Stimulated activated effector memory CD8-positive, alpha-beta T cell treated with anti-CD3 and anti-CD28 coated beads, Interleukin-12 subunit alpha, Interleukin-12 subunit beta, amount 100 ng/mL, for 72 hours (primary cell): Measurements from ENCODE around the gene KCNH8.
"Not testable (repeated sequence)": the region's sequence is repeated elsewhere in the genome, so short reads cannot be mapped to it uniquely, and the experiment has no call there.

Experiments
- ATAC-seq: fragments of 150-1000 bp; cut with Tn5 transposase; 2 replicates; pipeline ENCODE4 v1.10.0; 2021
- DNase-seq, 2 donors: peaks; one replicate each; pipeline ENCODE4 v3.0.0; 2021 to 2022; ENCODE audit warnings: low spot score in 2 of 2
- H3K27ac Mint-ChIP-seq: one replicate; pipeline ENCODE4 v1.8.0; 2022; ENCODE audit warnings: mild to moderate bottlenecking, mixed read lengths
- H3K36me3 Mint-ChIP-seq: one replicate; pipeline ENCODE4 v1.8.0; 2022; ENCODE audit warnings: mild to moderate bottlenecking, mixed read lengths
- H3K4me1 Mint-ChIP-seq: one replicate; pipeline ENCODE4 v1.8.0; 2022; ENCODE audit warnings: mixed read lengths
- H3K4me3 Mint-ChIP-seq: one replicate; pipeline ENCODE4 v1.8.0; 2022; ENCODE audit warnings: mild to moderate bottlenecking, mixed read lengths
- H3K9me3 Mint-ChIP-seq: one replicate; pipeline ENCODE4 v1.8.0; 2022; ENCODE audit warnings: mixed read lengths

The KCNH8 gene

GRCh38 chr3:19216669-19217337, 68.5 kb downstream of the KCNH8 start:
- Mint-ChIP-seq H3K9me3 (no peaks in the 10 kb centered on the region), H3K27ac (no peak overlapping the region), H3K36me3 (no peaks in the 10 kb centered on the region), H3K4me1 (no peaks in the 10 kb centered on the region), H3K4me3 (no peak overlapping the region)
- no peak for ATAC-seq
- no peak for DNase-seq

GRCh38 chr3:19220311-19220710, 72.0 kb downstream of the KCNH8 start:
- Mint-ChIP-seq H3K4me1 (no peaks in the 10 kb centered on the region), H3K27ac (no peak overlapping the region), H3K4me3 (no peak overlapping the region), H3K9me3 (no peaks in the 10 kb centered on the region), H3K36me3 (no peaks in the 10 kb centered on the region)
- DNase-seq (no peak), ATAC-seq (no peak)

GRCh38 chr3:19221081-19221480, 72.8 kb downstream of the KCNH8 start:
- ATAC-seq: no peak
- DNase-seq: no peak
- Mint-ChIP-seq H3K9me3 (no peaks in the 10 kb centered on the region), H3K4me3 (no peak overlapping the region), H3K27ac (no peak overlapping the region), H3K4me1 (no peaks in the 10 kb centered on the region), H3K36me3 (no peaks in the 10 kb centered on the region)

DNA sequence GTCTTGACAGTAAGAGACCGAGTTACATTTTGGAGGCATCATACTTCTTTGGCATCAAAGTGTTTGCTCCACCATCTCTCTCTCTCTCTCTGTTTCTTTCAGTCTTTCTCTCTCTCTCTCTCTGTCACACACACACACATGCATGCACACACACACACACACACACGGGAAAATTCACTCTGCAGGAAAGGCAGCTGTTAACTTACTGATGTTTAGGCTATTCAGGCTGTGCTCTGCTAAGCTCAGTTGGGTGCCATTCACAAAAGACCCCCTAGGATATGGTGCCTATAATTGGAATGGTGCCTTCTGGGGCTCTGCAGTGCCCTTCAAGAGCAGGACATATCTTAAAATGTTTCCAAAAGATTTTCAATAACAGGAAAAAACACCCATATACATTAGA, 78.2 kb downstream of the KCNH8 start:
- no peaks in the 10 kb centered on the region for H3K4me1 Mint-ChIP-seq
- ATAC-seq (no peak), DNase-seq (no peak)
- no peak overlapping the region for H3K4me3 Mint-ChIP-seq
- no peak overlapping the region for H3K27ac Mint-ChIP-seq
- no peaks in the 10 kb centered on the region for H3K36me3 Mint-ChIP-seq
- no peaks in the 10 kb centered on the region for H3K9me3 Mint-ChIP-seq

GRCh38 chr3:19228167-19228566, 79.9 kb downstream of the KCNH8 start:
- no peaks in the 10 kb centered on the region for H3K9me3 Mint-ChIP-seq
- H3K4me3 Mint-ChIP-seq: no peak overlapping the region
- ATAC-seq (no peak), DNase-seq (no peak)
- no peaks in the 10 kb centered on the region for H3K4me1 Mint-ChIP-seq
- no peak overlapping the region for H3K27ac Mint-ChIP-seq
- no peaks in the 10 kb centered on the region for H3K36me3 Mint-ChIP-seq

DNA sequence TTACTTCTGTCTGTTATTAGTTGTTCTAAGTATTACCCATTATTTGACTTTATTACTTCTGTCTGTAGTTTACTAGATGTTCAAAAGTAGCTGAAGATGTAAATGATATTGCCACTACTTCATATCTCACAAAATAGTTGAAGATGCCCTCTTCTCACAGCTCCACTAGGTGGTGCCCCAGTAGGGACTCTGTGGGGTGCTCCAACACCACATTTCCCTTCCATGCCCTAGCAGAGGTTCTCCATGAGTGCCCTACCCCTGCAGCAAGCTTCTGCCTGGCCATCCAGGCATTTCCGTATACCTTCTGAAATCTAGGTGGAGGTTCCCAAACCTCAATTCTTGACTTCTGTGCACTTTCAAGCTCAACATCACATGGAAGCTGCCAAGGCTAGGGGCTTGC, 80.8 kb downstream of the KCNH8 start:
- no peaks in the 10 kb centered on the region for H3K36me3 Mint-ChIP-seq

DNA sequence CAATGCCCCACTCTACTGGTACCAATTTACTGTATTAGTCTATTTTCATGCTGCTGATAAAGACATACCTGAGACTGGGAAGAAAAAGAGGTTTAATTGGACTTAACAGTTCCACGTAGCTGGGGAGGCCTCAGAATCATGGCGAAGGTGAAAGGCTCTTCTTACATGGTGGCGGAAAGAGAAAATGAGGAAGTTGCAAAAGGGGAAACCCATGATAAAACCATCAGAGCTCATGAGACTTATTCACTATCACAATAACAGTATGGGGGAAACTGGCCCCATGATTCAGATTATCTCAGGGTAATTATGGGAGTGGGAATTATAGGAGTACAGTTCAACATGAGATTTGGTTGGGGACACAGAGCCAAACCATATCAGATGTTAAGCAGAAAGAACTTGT, 81.6 kb downstream of the KCNH8 start:
- H3K36me3 Mint-ChIP-seq, H3K27ac Mint-ChIP-seq, H3K4me3 Mint-ChIP-seq, ATAC-seq, DNase-seq, H3K9me3 Mint-ChIP-seq, H3K4me1 Mint-ChIP-seq: not testable (repeated sequence)

More for the DNA sequence above, 80.8 kb downstream of the KCNH8 start:
- ATAC-seq (no peak), DNase-seq (no peak)
- Mint-ChIP-seq H3K27ac (no peak overlapping the region), H3K4me3 (no peak overlapping the region), H3K9me3 (no peaks in the 10 kb centered on the region), H3K4me1 (no peaks in the 10 kb centered on the region)

GRCh38 chr3:19231792-19232461, 83.6 kb downstream of the KCNH8 start:
- H3K36me3 Mint-ChIP-seq: no peaks in the 10 kb centered on the region
- no peaks in the 10 kb centered on the region for H3K9me3 Mint-ChIP-seq
- no peak overlapping the region for H3K27ac Mint-ChIP-seq
- no peak for DNase-seq
- ATAC-seq: no peak
- H3K4me3 Mint-ChIP-seq: no peak overlapping the region
- H3K4me1 Mint-ChIP-seq: no peaks in the 10 kb centered on the region

- DNase-seq (no peak), ATAC-seq (no peak)
- no peaks in the 10 kb centered on the region for H3K4me1 Mint-ChIP-seq
- no peak overlapping the region for H3K27ac Mint-ChIP-seq
- H3K9me3 Mint-ChIP-seq: no peaks in the 10 kb centered on the region
- H3K36me3 Mint-ChIP-seq: no peaks in the 10 kb centered on the region
- H3K4me3 Mint-ChIP-seq: no peak overlapping the region
Observed at GRCh38 chr3:19232566-19232965, 84.3 kb downstream of the KCNH8 start.

GRCh38 chr3:19233882-19234784, 85.8 kb downstream of the KCNH8 start:
- H3K36me3 Mint-ChIP-seq, ATAC-seq, DNase-seq, H3K27ac Mint-ChIP-seq, H3K4me3 Mint-ChIP-seq, H3K9me3 Mint-ChIP-seq, H3K4me1 Mint-ChIP-seq: not testable (repeated sequence)

GRCh38 chr3:19248143-19248542, 99.8 kb downstream of the KCNH8 start:
- ATAC-seq (no peak), DNase-seq (no peak)
- Mint-ChIP-seq H3K9me3 (peaks cover 7% of the 10 kb centered on the region), H3K27ac (no peak overlapping the region), H3K4me3 (no peak overlapping the region), H3K36me3 (no peaks in the 10 kb centered on the region), H3K4me1 (no peaks in the 10 kb centered on the region)

DNA sequence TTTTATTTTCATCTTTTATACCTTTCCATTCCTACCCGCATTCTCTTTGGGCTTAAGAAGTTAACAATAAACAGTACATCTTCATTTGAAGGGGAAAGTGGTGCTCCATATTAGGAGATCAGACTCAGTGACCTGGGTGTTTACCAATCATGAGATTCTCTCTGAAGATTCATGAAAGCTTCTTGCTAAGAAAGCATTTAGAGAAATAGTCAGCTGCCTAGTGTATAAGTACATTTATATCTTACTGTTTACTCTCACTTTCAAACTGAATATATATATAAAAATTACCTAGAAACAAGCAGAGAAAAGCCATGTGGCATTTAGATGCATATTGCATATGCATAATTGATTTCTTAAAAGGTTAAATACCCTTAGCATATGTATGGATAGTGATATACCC, 100.5 kb downstream of the KCNH8 start:
- no peak for DNase-seq
- Mint-ChIP-seq H3K4me3 (no peak overlapping the region), H3K4me1 (no peaks in the 10 kb centered on the region), H3K9me3 (peaks cover 5% of the 10 kb centered on the region), H3K27ac (no peak overlapping the region), H3K36me3 (no peaks in the 10 kb centered on the region)
- ATAC-seq: no peak

DNA sequence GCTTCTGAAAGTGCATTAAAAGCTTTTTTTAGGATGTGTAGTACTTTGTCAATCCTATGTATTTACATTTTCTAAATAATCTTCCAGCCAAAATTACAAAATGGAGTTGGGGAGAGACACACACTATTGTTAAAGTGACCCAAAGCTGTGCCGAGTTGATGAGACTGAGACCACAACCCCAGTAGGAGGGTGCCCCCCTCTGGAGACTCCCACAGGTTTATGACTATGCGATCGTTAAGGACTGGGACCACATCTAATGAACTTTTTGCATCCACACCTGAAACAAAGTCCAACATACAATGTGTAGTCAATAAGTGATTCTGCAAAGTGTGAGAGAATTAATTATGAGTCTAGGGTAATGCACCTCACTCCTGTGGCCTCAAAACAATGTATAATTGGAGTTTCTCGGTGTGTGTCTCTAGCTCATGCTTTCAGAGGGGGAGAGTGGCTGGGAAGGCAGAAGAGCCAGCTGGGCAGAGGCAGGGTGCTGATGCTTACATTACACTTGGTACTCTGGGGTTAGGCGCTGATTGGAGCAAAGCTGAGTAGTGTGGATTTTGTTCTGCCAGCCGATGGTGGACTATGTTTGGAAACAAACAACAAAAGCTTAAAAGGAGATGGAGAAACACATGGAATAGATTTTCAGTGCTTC, 102.8 kb downstream of the KCNH8 start:
- H3K27ac Mint-ChIP-seq: no peak overlapping the region
- no peak for DNase-seq
- H3K36me3 Mint-ChIP-seq: no peaks in the 10 kb centered on the region
- no peaks in the 10 kb centered on the region for H3K4me1 Mint-ChIP-seq
- H3K4me3 Mint-ChIP-seq: no peak overlapping the region
- no peaks in the 10 kb centered on the region for H3K9me3 Mint-ChIP-seq
- ATAC-seq: no peak

- Mint-ChIP-seq H3K36me3 (no peaks in the 10 kb centered on the region), H3K9me3 (no peaks in the 10 kb centered on the region), H3K4me3 (no peak overlapping the region), H3K27ac (no peak overlapping the region), H3K4me1 (no peaks in the 10 kb centered on the region)
- ATAC-seq: no peak
- DNase-seq: no peak
Observed at GRCh38 chr3:19254189-19254588, 105.9 kb downstream of the KCNH8 start.

DNA sequence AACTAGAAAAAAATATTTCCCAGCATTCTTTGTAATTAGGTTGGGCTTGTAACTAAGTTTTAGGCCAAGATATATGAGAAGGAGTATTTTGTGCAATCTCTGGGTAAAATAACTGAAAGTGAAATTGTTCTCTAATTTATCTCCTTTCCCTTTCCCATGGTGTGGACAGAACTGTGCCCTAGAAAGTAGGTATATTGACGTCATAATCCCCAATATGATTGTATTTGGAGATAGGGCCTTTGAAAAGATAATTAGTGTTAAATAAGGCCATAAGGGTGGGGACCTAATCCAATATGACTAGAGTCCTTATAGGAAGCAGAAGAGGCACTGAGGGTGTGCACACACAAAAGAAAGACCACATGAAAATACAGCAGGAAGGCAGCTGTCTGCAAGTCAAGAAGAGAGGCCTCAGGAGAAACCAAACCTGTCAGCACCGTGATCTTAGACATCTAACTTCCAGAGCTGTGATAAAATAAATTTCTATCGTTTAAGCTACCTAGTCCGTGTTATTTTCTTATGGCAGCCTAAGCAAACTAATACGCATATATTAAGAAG, 106.6 kb downstream of the KCNH8 start:
- H3K27ac Mint-ChIP-seq: no peak overlapping the region
- DNase-seq (no peak), ATAC-seq (no peak)
- H3K4me3 Mint-ChIP-seq: no peak overlapping the region
- no peaks in the 10 kb centered on the region for H3K4me1 Mint-ChIP-seq
- H3K9me3 Mint-ChIP-seq: peaks cover 2% of the 10 kb centered on the region
- H3K36me3 Mint-ChIP-seq: no peaks in the 10 kb centered on the region
